Measurements from ENCODE around the gene BCAS4.

Gene BCAS4

DNA sequence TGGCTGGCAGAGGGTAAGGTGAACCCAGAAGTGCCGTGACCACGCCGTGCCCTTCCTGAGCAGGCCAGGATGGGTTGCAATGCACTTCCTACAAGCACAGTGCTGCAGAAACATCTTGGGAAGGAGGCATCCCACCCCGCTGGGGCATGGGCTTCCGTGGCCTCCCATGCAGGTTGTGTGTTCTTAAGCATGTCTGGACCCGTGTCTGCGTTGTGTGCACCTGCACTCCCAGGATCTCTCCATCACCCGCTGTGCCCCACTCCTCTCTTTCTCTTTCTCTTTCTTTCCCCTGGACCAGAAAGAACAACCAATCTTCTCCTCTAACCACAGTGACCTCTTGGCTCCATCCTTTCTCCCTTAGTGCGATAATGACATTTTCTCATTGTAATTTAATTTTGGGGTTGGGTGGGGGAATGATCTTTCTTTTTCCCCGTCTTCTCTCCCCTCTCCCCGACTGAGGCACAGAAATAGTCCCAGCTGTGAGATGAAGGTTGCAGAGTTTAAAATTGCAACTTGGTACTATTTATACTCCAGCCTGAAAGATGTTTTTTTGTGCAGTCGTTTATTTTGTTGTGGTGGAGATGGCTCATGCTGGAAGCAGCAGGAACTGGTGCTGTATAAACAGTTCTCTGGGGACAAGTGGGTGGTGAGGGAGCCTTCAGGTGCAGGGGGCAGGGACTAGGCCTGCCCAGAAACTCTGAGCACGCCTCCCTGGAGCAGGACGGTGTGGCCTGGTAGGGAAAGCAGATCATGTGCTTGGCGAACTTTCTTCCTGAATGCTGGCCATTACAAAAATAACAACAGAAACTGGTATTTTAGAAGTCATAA lies 20.5 kb downstream of the BCAS4 start:
- TF ChIP-seq, protein P1, sequence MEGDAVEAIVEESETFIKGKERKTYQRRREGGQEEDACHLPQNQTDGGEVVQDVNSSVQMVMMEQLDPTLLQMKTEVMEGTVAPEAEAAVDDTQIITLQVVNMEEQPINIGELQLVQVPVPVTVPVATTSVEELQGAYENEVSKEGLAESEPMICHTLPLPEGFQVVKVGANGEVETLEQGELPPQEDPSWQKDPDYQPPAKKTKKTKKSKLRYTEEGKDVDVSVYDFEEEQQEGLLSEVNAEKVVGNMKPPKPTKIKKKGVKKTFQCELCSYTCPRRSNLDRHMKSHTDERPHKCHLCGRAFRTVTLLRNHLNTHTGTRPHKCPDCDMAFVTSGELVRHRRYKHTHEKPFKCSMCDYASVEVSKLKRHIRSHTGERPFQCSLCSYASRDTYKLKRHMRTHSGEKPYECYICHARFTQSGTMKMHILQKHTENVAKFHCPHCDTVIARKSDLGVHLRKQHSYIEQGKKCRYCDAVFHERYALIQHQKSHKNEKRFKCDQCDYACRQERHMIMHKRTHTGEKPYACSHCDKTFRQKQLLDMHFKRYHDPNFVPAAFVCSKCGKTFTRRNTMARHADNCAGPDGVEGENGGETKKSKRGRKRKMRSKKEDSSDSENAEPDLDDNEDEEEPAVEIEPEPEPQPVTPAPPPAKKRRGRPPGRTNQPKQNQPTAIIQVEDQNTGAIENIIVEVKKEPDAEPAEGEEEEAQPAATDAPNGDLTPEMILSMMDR (conservative IDR thresholded peaks at IDR 0.05), result no peak
- TF ChIP-seq ZFX (IDR thresholded peaks at IDR 0.05), result no peak
- H3K27ac ChIP-seq, result no peak overlapping the region

DNA sequence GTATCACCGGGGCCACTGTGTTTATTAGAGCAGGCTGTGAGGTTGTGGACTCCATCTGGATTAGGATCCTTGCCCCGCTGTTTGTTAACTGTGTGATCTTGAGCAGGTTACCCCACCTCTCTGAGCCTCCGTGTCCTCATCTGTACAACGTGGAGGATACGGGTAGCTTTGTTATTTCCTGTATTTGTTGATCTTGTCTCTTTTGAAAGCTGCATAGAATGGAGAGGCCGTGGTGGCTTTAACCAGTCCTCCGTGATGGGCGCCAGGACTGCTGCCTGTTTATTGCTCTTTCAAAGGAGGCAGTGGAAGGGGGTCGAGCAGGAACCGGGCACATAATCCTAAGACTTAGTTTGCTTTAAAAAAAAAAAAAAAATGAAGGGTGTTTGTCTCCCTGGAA lies 22.9 kb downstream of the BCAS4 start:
- no peak overlapping the region for H3K27ac ChIP-seq
- TF ChIP-seq ZFX (IDR thresholded peaks at IDR 0.05), result no peak
- TF ChIP-seq, protein P1 (conservative IDR thresholded peaks at IDR 0.05), result no peak

DNA sequence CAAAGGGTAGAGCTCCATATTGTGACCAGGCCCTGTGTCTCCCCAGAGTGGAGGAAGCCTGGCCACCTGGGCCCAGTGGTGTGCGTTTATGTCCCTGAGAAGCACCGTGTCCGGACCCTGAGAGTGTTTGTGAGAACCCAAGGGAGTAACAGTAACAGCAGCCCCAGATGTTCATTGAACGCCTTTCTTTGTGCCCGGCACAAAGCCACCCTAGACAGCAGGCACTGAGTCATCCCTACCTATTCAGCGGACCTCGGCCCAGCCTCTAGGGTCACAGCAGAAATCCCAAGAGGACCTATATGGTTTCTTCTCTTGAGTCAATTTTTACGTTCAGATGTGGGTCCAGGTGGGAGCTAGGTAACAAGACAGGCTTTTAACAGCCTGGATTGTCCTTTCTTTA lies 24.5 kb downstream of the BCAS4 start:
- H3K27ac ChIP-seq, result no peak overlapping the region
- TF ChIP-seq, protein P1 (conservative IDR thresholded peaks at IDR 0.05), result no peak
- TF ChIP-seq ZFX (IDR thresholded peaks at IDR 0.05), result no peak

- no peak for TF ChIP-seq ZFX (IDR thresholded peaks at IDR 0.05)
- TF ChIP-seq, protein P1 (conservative IDR thresholded peaks at IDR 0.05), result no peak
- H3K27ac ChIP-seq, result no peak overlapping the region
Measured at GRCh38 chr20:50820515-50821256, 25.8 kb downstream of the BCAS4 start.

DNA sequence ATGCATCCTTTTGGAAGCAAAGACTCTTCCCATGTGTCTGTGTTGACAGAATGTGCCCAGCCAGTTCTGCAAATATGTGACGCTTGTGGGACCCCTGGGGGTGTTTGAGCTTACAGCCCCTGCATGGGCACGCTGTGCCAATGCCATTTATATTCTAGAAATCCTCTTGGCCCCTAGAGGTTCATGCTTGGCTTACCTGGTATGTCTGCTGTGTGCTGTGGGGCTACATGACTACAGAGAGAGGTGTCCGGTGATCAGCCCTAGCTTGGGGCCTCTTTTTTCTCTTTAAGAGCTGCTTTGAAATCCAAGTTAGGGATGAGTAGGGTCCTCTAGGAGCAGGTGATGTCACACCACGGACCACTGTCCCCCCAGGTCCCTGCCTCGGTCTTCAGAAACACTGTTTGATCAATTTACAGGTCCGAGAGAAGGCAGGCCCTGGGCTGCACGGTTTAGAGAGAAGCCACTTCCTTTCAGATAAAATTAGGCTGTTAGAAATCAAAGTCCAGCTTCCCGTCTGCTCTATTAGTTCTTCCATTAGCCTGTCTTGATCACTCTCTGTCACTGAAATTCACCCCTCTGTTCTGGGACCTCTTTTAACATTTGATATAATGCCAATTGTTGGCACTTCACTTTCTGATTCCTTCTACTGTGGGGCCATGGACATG lies 26.5 kb downstream of the BCAS4 start:
- no peak for TF ChIP-seq ZFX (IDR thresholded peaks at IDR 0.05)
- TF ChIP-seq, protein P1 (conservative IDR thresholded peaks at IDR 0.05), result no peak
- no peak overlapping the region for H3K27ac ChIP-seq

GRCh38 chr20:50821994-50822393 lies 27.1 kb downstream of the BCAS4 start:
- TF ChIP-seq, protein P1 (conservative IDR thresholded peaks at IDR 0.05), result no peak
- TF ChIP-seq ZFX (IDR thresholded peaks at IDR 0.05), result no peak
- H3K27ac ChIP-seq, result no peak overlapping the region

DNA sequence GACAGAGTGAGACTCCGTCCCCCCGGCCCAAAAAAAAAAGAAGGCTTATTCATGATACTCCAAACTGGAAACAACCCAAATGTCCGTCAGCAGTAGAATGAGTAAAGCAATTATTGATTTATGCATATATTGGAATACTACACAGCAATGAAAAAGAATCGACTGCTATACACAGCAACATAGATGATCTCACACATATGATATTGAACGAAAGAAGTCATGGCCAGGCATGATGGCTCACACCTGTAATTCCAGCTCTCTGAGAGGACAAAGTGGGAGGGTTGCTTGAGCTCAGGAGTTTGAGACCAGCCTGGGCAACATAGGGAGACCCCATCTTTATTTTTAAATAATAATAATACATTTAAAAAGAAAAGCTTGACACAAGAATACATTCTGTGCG lies 28.5 kb downstream of the BCAS4 start:
- no peak for TF ChIP-seq ZFX (IDR thresholded peaks at IDR 0.05)
- TF ChIP-seq, protein P1 (conservative IDR thresholded peaks at IDR 0.05), result no peak
- H3K27ac ChIP-seq, result no peak overlapping the region
